H1 (cell line): ENCODE results near the gene TMEM92. TPM values are rescaled to one million over a fixed set of nuclear protein-coding genes. Genes with fewer than 3 reads are reported as not detected.

Experiments used
- POLR2A ChIP-seq, 2 experiments: IDR thresholded peaks; 1 replicate in 1 of 2; 2 replicates in 1 of 2; pipeline ENCODE4 v1.6.1; 2011; ENCODE audit warnings: low read depth in 2 of 2, low read length in 2 of 2, mild to moderate bottlenecking in 2 of 2; ENCODE audit errors: control extremely low read depth in 1 of 2
- polyA plus RNA-seq, 7 experiments: library from polyadenylated mRNA; depleted of rRNA in 3 of 7; stranded (reverse) in 5 of 7; unstranded in 2 of 7; fragments of >200 nt in 5 of 7; fragments of 200-250 nt in 2 of 7; gene quantifications; 1 replicate in 5 of 7; 2 replicates in 1 of 7; 4 replicates in 1 of 7; pipeline versions ENCODE4 v1.2.1 to v1.2.3, GENCODE V29; 2011 to 2013; ENCODE audit warnings: missing spikeins in 2 of 7, mixed read lengths in 2 of 7
- total RNA-seq: library from RNA; stranded (reverse); fragmentation: NEBNext Ultra II Directional; extraction: Animal tissue kit (Norgen Biotek cat#: 25700); gene quantifications from 2 replicates; pipeline ENCODE4 v1.2.1, GENCODE V29; 2021

TMEM92 gene
- total and polyA plus RNA-seq, 2 of the 8 experiments (the other 6 are each of a cell fraction or from before 2014, with no cell fraction given) = 11.9 to 24.8 TPM

DNA sequence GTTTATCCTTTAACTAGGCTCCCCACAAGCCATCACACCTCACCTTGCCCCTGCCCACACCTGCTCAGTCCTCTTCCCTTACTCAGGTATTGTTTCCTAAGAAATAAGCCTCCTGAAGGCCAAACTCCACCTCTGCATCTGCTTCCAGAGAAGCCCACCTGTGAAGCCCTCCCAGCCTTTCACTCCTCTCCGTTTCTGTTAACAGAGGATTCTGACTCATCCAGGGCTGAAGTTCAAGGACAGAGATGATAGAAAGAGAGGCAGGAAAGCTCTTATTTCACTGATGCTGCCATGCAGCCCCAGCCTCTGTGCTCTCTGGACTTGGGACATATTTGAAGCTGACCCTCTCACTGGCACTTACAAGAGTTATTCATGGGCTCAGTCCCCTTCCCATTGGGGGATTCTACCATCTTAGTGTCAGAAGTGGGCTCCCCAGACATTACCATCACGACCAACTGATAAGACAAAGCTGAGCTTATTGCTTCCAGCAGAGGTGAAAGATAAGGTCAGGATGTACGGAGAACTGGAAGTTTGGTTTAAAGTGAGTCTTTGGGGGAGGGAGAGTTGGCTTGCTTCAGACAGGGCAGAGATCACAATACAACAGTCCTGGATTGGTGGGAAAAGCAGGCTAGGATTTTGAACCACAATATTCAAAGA lies 36.3 kb downstream of the TMEM92 start (continued):
- TF ChIP-seq POLR2A (IDR thresholded peaks at IDR 0.05; ENCODE audit: control extremely low read depth in 1 of 2, low read depth in 2 of 2, low read length in 2 of 2) = no peak
